Measurements from ENCODE around the gene XCL2.

Gene XCL2

GRCh38 chr1:168529518-168529917, 14.3 kb downstream of the XCL2 start:
- Histone ChIP-seq H3K36me3 (ENCODE audit: control insufficient read depth, insufficient read depth, low read length) (no peaks in the 10 kb centered on the region), H3K9ac (ENCODE audit: low read length) (no peak overlapping the region), H3K27me3 (ENCODE audit: control insufficient read depth, insufficient read depth, low read length) (no peaks in the 10 kb centered on the region), H3K4me1 (ENCODE audit: control insufficient read depth, insufficient read depth, low read length) (no peaks in the 10 kb centered on the region), H3K4me3 (ENCODE audit: low read length) (no peak overlapping the region), H3K9me3 (ENCODE audit: control insufficient read depth, low read length) (no peaks in the 10 kb centered on the region)

- H3K36me3 ChIP-seq (ENCODE audit: control insufficient read depth, insufficient read depth, low read length) = no peaks in the 10 kb centered on the region
- no peaks in the 10 kb centered on the region for H3K9me3 ChIP-seq (ENCODE audit: control insufficient read depth, low read length)
- H3K4me3 ChIP-seq (ENCODE audit: low read length) = no peak overlapping the region
- no peak overlapping the region for H3K9ac ChIP-seq (ENCODE audit: low read length)
- H3K4me1 ChIP-seq (ENCODE audit: control insufficient read depth, insufficient read depth, low read length) = no peaks in the 10 kb centered on the region
- no peaks in the 10 kb centered on the region for H3K27me3 ChIP-seq (ENCODE audit: control insufficient read depth, insufficient read depth, low read length)
Observed at GRCh38 chr1:168521401-168522000, 22.3 kb downstream of the XCL2 start.

GRCh38 chr1:168520832-168521231, 23.0 kb downstream of the XCL2 start:
- no peak overlapping the region for H3K9ac ChIP-seq (ENCODE audit: low read length)
- H3K27me3 ChIP-seq (ENCODE audit: control insufficient read depth, insufficient read depth, low read length) = no peaks in the 10 kb centered on the region
- no peak overlapping the region for H3K4me3 ChIP-seq (ENCODE audit: low read length)
- H3K4me1 ChIP-seq (ENCODE audit: control insufficient read depth, insufficient read depth, low read length) = no peaks in the 10 kb centered on the region
- H3K36me3 ChIP-seq (ENCODE audit: control insufficient read depth, insufficient read depth, low read length) = no peaks in the 10 kb centered on the region
- no peaks in the 10 kb centered on the region for H3K9me3 ChIP-seq (ENCODE audit: control insufficient read depth, low read length)

- Histone ChIP-seq H3K36me3 (ENCODE audit: control insufficient read depth, insufficient read depth, low read length) (no peaks in the 10 kb centered on the region), H3K4me3 (ENCODE audit: low read length) (no peak overlapping the region), H3K9ac (ENCODE audit: low read length) (no peak overlapping the region), H3K27me3 (ENCODE audit: control insufficient read depth, insufficient read depth, low read length) (no peaks in the 10 kb centered on the region), H3K4me1 (ENCODE audit: control insufficient read depth, insufficient read depth, low read length) (no peaks in the 10 kb centered on the region), H3K9me3 (ENCODE audit: control insufficient read depth, low read length) (no peaks in the 10 kb centered on the region)
Observed at GRCh38 chr1:168520052-168520751, 23.6 kb downstream of the XCL2 start.

- Histone ChIP-seq H3K4me3 (ENCODE audit: low read length) (no peak overlapping the region), H3K9me3 (ENCODE audit: control insufficient read depth, low read length) (no peaks in the 10 kb centered on the region), H3K36me3 (ENCODE audit: control insufficient read depth, insufficient read depth, low read length) (no peaks in the 10 kb centered on the region), H3K9ac (ENCODE audit: low read length) (no peak overlapping the region), H3K27me3 (ENCODE audit: control insufficient read depth, insufficient read depth, low read length) (no peaks in the 10 kb centered on the region), H3K4me1 (ENCODE audit: control insufficient read depth, insufficient read depth, low read length) (peaks cover 6% of the 10 kb centered on the region)
Observed at GRCh38 chr1:168518813-168519212, 25.0 kb downstream of the XCL2 start.

GRCh38 chr1:168518201-168518689, 25.6 kb downstream of the XCL2 start:
- Histone ChIP-seq H3K9me3 (ENCODE audit: control insufficient read depth, low read length) (no peaks in the 10 kb centered on the region), H3K36me3 (ENCODE audit: control insufficient read depth, insufficient read depth, low read length) (no peaks in the 10 kb centered on the region), H3K27me3 (ENCODE audit: control insufficient read depth, insufficient read depth, low read length) (no peaks in the 10 kb centered on the region), H3K4me1 (ENCODE audit: control insufficient read depth, insufficient read depth, low read length) (peaks cover 6% of the 10 kb centered on the region), H3K9ac (ENCODE audit: low read length) (no peak overlapping the region), H3K4me3 (ENCODE audit: low read length) (no peak overlapping the region)

- H3K4me3 ChIP-seq (ENCODE audit: low read length) = no peak overlapping the region
- no peak overlapping the region for H3K9ac ChIP-seq (ENCODE audit: low read length)
- H3K27me3 ChIP-seq (ENCODE audit: control insufficient read depth, insufficient read depth, low read length) = no peaks in the 10 kb centered on the region
- peaks cover 6% of the 10 kb centered on the region for H3K4me1 ChIP-seq (ENCODE audit: control insufficient read depth, insufficient read depth, low read length)
- H3K9me3 ChIP-seq (ENCODE audit: control insufficient read depth, low read length) = no peaks in the 10 kb centered on the region
- H3K36me3 ChIP-seq (ENCODE audit: control insufficient read depth, insufficient read depth, low read length) = no peaks in the 10 kb centered on the region
Observed at GRCh38 chr1:168514455-168514854, 29.3 kb downstream of the XCL2 start.

GRCh38 chr1:168513656-168514404, 30.0 kb downstream of the XCL2 start:
- H3K27me3 ChIP-seq (ENCODE audit: control insufficient read depth, insufficient read depth, low read length) = no peaks in the 10 kb centered on the region
- no peak overlapping the region for H3K9ac ChIP-seq (ENCODE audit: low read length)
- H3K4me3 ChIP-seq (ENCODE audit: low read length) = no peak overlapping the region
- H3K36me3 ChIP-seq (ENCODE audit: control insufficient read depth, insufficient read depth, low read length) = no peaks in the 10 kb centered on the region
- no peaks in the 10 kb centered on the region for H3K9me3 ChIP-seq (ENCODE audit: control insufficient read depth, low read length)
- H3K4me1 ChIP-seq (ENCODE audit: control insufficient read depth, insufficient read depth, low read length) = peaks cover 6% of the 10 kb centered on the region

- Histone ChIP-seq H3K4me1 (ENCODE audit: control insufficient read depth, insufficient read depth, low read length) (peaks cover 6% of the 10 kb centered on the region), H3K27me3 (ENCODE audit: control insufficient read depth, insufficient read depth, low read length) (no peaks in the 10 kb centered on the region), H3K9me3 (ENCODE audit: control insufficient read depth, low read length) (no peaks in the 10 kb centered on the region), H3K9ac (ENCODE audit: low read length) (no peak overlapping the region), H3K4me3 (ENCODE audit: low read length) (no peak overlapping the region), H3K36me3 (ENCODE audit: control insufficient read depth, insufficient read depth, low read length) (no peaks in the 10 kb centered on the region)
Observed at GRCh38 chr1:168512864-168513595, 30.8 kb downstream of the XCL2 start.

GRCh38 chr1:168509875-168510791, 33.7 kb downstream of the XCL2 start:
- Histone ChIP-seq H3K36me3 (ENCODE audit: control insufficient read depth, insufficient read depth, low read length) (no peaks in the 10 kb centered on the region), H3K27me3 (ENCODE audit: control insufficient read depth, insufficient read depth, low read length) (no peaks in the 10 kb centered on the region), H3K4me3 (ENCODE audit: low read length) (no peak overlapping the region), H3K4me1 (ENCODE audit: control insufficient read depth, insufficient read depth, low read length) (peaks cover 6% of the 10 kb centered on the region), H3K9me3 (ENCODE audit: control insufficient read depth, low read length) (no peaks in the 10 kb centered on the region), H3K9ac (ENCODE audit: low read length) (no peak overlapping the region)

- Histone ChIP-seq H3K4me3 (ENCODE audit: low read length) (no peak overlapping the region), H3K9me3 (ENCODE audit: control insufficient read depth, low read length) (no peaks in the 10 kb centered on the region), H3K4me1 (ENCODE audit: control insufficient read depth, insufficient read depth, low read length) (peaks cover 2% of the 10 kb centered on the region), H3K27me3 (ENCODE audit: control insufficient read depth, insufficient read depth, low read length) (no peaks in the 10 kb centered on the region), H3K9ac (ENCODE audit: low read length) (no peak overlapping the region), H3K36me3 (ENCODE audit: control insufficient read depth, insufficient read depth, low read length) (no peaks in the 10 kb centered on the region)
Observed at GRCh38 chr1:168509210-168509609, 34.6 kb downstream of the XCL2 start.

All from mucosa of stomach (tissue), 1 donor.